Stimulated activated CD4-positive, alpha-beta T cell treated with anti-CD3 and anti-CD28 coated beads, Interleukin-4, amount 100 ng/mL, for 48 hours (primary cell): ENCODE data around the gene GLT6D1.

ENCODE experiments used
- DNase-seq, 2 donors: peaks; one replicate each; pipeline ENCODE4 v3.0.0-alpha.2; 2020; ENCODE audit warnings: low read depth in 2 of 2

GLT6D1 gene

GRCh38 chr9:135584934-135585333, 54.4 kb downstream of the GLT6D1 start:
- no peak for DNase-seq

DNA sequence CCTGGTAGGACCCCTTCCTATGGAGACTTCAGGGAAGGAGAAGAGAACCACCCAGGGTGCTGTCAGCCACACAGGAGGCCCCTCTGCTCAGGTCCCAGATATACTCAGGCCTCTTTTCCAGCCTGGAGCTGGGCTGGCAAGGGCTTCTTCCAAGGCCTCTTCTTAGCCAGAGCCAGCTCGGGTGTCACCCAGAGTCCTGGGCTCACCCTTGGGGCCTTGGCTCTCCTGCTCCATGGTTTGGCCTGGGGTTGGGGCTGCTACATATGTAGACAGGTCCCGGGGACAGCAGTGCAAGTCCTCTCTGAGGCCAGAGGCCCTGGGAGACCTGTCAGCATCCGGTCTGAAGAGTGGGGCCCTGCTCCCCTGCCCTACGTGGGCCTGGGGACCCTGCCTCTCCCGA, 55.0 kb downstream of the GLT6D1 start:
- DNase-seq, result no peak

- no peak for DNase-seq
These were observed 55.7 kb downstream of the GLT6D1 start for GRCh38 chr9:135583688-135584011.

DNA sequence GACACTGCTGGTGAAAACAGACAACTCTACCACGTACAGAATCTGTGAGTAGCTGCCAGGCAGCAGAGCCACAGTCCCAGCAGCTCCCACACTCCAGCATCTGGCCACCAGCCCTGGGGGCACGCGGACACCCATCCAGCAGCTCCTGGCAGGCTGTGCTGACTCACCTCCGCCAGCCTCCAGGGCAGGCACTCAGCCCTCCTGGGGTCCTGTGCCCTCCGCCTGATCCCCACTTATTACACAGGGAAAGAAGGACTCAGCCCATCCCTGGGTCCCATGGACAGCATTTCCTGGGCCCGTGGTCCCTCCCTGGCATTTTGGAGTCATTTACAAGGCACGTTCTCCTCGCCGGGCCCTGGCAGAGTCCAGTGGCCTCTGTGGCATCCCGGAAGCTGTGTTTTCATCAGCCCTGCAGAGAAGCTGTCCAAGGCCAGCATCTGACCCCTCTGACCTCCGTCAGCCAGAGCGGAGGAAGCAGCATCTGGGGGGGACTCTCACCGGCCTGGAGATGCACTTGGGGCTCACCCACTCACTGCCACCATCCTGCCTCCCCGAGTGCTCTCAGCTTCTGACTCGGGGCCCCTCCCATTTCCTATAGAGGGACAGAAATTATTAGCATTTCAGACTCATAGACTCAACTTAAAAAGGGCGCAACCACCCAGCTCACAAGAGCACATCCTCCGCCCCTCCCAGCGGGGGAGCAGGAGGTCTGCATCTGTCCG, 56.2 kb downstream of the GLT6D1 start:
- no peak for DNase-seq

DNA sequence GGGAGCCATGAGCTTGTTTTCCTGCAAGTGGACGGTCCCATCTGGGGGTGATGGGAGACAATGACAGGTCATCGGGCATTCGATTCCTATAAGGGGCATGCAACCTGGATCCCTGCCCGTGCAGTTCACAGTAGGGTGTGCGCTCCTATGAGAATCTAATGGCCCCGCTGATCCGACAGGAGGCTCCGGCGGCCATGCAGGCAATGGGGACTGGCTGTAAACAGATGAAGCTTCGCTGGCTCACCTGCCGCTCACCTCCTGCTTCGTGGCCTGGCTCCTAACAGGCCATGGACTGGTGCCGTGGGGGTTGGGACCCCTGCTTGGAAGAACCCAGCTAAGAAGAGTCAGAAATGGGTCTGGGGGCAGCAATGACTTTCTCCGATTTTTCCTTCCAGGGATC, 56.8 kb downstream of the GLT6D1 start:
- no peak for DNase-seq

GRCh38 chr9:135581636-135582426, 57.5 kb downstream of the GLT6D1 start:
- no peak for DNase-seq

- no peak for DNase-seq
These were observed 58.5 kb downstream of the GLT6D1 start for GRCh38 chr9:135580664-135581380.

DNA sequence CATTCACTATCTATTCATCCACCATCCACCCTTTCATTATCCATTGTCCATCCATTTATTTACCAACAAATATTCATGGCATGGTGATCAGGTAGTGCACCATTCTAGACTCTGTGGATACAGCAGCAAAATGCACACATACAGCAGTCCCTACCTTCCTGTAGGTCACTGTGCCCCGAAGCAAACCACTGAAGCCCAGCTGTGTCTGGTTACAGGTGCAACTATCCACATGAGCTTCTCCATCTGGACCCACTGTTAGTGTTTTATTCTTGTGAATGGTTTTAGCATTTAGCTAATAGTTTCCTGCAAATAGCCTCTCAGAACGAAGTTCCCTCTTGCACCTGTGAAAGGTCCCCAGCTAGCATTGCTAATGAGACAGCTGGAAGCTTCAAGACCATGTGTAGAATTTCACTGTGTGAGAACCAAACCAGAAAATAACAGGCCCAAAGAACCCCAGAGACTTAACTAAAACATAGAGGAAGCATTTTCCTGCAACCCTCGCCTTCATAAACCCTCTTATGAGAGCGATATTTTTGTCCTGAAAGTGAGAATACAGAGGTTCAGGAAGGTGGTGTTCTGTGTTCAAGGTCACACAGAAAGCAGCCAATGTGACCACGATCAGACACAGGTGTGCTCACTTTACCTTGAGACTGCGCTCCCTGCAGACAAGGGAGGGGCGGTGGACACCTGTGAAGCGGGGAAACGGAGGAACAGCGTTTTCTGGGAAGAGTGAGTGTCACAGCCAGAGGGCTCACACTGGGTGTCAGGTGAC, 59.3 kb downstream of the GLT6D1 start:
- DNase-seq, result no peak

DNA sequence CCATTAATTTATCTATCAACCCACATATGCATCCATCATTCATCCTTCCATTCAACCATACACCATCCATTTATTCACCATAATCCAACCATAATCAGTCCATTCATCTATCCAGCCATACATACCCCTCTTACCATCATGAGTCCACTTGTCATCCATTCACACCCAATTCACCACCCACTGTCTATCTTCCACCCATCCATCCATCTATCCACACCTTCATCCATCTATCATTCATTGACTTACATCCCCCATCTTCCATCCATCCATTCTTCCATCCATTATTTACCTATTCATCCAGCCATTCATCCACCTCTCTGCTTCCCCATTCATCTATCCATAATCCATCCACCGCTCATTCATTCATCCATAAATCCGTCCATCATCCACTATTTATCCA, 60.0 kb downstream of the GLT6D1 start:
- no peak for DNase-seq

DNA sequence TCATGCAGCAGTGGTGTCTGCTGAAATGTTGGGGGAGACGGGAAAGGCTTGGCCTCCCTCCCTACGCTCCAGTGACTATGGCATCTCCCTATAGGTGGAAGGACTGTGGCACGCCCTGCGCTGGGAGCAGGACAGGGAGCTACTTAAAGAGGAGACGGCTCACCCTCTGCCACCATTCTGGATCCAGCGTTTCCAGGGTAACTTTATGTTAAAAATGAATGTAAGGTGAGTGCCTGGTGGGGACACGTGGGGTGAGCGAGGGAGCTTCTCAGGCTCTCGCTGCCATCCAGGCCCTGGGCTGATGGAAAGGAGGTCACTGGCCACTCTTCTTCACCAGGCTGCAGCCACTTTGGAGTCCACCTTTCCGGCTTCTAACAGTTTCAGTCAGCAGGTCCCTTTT, 62.1 kb downstream of the GLT6D1 start:
- DNase-seq, result no peak

DNA sequence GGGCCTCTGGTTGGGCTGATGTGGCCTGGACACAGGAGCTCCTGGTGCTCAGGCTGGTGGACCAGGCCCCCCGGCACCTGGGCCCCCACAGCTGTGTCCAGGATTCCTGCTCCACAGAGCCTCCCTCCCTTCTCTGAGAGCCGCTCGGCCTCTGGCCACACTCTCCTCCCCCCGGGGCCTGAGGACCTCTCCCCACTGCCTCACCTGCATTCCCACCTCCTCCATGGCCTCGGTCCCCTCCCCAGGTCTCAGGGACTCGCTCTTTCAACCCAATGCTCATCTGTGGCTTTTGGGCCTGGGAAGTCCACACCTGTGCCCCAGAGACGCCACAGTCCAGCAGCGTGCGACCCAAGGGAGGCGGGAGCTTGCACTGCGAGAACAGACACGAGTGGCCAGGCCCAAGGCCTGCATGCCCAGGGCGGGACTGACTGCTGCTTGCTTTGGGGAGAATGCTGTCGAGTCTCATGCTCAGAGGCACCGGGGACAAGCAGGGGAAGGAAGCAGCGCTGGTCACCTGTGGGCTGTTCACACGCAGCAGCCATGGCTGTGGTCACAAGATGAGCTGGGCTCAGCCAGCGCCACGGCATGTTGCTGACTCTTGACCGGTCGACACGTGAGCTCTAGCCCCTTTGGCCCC, 63.2 kb downstream of the GLT6D1 start:
- DNase-seq, result no peak

GRCh38 chr9:135574943-135575342, 64.4 kb downstream of the GLT6D1 start:
- no peak for DNase-seq

DNA sequence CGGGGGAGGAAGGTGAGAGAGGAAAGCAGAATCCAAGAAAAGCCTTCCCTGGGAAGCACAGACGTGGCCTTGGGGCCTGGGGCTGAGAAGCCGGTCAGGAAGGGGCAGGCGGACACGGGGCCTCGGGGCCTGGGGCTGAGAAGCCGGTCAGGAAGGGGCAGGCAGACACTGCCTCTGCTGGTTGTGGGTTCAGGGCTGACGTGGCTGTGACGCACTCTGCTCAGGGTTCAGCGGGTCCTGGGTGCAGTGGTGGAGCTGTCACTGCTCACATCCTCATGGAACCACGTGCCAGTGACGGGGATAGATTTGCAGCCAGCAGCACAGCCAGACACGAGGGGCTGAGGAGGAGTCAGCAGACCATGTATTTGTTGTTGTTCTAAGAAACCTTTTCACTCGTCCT, 65.0 kb downstream of the GLT6D1 start:
- no peak for DNase-seq
